Omental fat pad (tissue), 4 donors: ENCODE data around the gene MECR. TPM values are rescaled to one million over a fixed set of nuclear protein-coding genes. Genes with fewer than 3 reads are reported as not detected.

ENCODE experiments used
- ATAC-seq: fragments of 150-250 bp; one replicate; pipeline ENCODE4 v1.9.1; 2016; ENCODE audit warnings: mild to moderate bottlenecking, moderate library complexity; ENCODE audit not compliant: low FRiP score
- DNase-seq: peaks from one replicate; pipeline ENCODE4 v3.0.0-alpha.2; 2019; ENCODE audit warnings: low spot score
- total RNA-seq, 4 donors: library from RNA; depleted of rRNA; stranded (reverse); fragments of >200 nt; gene quantifications; one replicate each; pipeline ENCODE4 v1.1.0, GENCODE V29; 2016
- TF ChIP-seq, protein P1 (sequence below), 3 donors: fragments of 450-650 bp; IDR thresholded peaks; one replicate each; pipeline ENCODE4 v1.5.1; 2016 to 2017; ENCODE audit warnings: antibody characterized with exemption in 3 of 3, mild to moderate bottlenecking in 3 of 3, moderate library complexity in 2 of 3

The MECR gene
- total RNA-seq, 4 donors from 2014 or later: 18.0 to 29.4 (median 20.8) TPM

DNA sequence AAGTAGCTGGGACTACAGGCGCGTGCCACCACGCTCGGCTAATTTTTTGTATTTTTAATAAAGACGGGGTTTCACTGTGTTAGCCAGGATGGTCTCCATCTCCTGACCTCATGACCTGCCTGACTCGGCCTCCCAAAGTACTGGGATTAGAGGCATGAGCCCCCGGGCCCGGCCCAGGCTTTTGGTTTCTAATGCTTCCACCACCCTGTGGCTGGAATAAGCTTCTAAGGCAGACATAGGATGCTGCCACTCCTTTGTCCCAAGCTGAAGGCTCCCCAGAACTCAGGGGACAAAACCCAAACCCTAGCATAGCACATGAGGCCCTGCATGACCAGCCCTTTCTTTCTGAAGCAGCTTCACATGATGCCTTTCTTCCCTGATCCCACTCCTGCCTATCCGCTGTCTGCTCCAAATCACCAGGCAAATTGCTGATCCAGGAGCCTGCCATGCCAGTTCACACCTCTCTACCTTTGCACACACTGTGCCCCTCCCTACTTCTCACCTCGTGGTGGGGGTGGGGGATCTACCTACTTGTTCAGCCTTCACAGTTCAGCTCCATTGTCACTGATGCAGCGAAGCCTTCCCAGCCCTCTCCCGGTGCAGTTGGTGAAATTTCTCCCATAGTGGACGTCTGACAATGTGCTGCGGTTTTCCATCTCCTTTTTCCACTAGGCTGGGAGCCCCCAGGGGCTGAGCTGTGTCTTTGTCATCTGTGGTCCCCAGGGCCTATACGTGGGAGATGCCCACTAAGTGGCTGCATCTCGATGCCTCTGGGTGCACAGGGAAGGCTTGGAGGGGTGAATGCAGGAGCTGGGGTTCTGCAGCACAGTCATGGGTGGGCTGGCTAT is 12.5 kb upstream of the MECR start:
- DNase-seq (no peak), ATAC-seq (no peak)
- TF ChIP-seq, protein P1, sequence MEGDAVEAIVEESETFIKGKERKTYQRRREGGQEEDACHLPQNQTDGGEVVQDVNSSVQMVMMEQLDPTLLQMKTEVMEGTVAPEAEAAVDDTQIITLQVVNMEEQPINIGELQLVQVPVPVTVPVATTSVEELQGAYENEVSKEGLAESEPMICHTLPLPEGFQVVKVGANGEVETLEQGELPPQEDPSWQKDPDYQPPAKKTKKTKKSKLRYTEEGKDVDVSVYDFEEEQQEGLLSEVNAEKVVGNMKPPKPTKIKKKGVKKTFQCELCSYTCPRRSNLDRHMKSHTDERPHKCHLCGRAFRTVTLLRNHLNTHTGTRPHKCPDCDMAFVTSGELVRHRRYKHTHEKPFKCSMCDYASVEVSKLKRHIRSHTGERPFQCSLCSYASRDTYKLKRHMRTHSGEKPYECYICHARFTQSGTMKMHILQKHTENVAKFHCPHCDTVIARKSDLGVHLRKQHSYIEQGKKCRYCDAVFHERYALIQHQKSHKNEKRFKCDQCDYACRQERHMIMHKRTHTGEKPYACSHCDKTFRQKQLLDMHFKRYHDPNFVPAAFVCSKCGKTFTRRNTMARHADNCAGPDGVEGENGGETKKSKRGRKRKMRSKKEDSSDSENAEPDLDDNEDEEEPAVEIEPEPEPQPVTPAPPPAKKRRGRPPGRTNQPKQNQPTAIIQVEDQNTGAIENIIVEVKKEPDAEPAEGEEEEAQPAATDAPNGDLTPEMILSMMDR (IDR thresholded peaks at IDR 0.05): no peak

DNA sequence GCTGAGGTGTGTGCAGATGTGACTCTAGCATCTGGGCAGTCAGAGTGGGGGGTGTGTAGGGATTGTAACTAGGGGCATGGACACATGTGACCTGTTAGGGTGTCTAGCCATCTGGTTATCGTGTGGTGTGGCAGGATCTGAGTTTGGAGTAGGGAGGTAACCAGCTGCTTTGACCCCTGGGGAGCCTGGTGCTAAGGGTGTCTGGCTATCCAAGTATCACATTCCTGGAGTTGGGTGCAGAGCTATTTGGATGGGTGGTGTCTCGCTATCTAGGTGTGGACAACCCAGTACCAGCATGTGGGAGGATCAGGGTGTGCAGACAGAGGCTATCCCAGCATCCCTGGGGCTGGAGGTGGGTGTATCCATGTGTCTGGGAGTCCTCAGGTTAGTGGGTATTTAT is 10.3 kb upstream of the MECR start:
- TF ChIP-seq, protein P1 (IDR thresholded peaks at IDR 0.05): no peak
- ATAC-seq (no peak), DNase-seq (no peak)

DNA sequence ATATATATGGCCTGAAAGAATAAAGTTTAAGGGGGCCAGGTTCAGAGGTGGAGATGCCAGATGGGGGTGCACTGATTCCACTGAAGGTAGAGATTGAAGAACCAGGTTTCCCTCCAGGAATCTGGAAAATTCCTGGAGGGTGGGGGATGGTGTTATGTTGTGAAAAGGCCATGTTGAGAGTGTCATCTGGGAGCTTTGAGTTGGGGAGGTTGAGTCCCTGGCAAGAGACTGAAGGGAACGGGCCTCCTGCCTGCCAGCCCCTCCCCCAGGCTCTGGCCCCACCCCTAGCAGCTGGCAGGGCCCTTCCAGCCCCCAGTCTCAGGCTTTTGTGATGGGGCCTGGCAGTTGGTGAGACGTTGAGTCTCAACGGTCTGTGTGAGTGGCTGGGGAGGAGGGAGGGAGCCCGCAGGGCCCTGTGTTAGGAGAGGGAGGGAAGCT is 9.7 kb upstream of the MECR start:
- ATAC-seq: no peak
- TF ChIP-seq, protein P1 (IDR thresholded peaks at IDR 0.05): no peak
- DNase-seq: no peak

DNA sequence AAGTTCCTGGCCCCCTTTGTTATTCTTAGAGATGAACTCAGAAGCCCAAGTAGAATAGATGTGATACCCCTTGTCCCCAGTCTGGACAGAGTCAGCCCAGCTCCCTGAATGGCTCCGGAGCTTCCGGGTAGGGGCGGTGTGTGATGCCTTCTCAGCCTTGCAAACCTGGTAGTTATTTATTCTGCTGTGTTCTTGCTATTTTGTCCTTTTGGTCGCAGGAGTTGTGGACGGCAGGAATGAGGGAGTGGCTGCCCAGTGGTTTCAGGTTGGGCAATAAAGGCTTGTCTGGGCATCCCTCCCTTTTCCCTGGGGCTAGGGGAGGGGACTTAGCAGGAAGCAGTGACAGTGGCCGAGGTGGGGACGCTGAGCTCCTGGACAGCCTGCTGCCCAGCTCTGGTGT is 8.4 kb upstream of the MECR start:
- no peak for DNase-seq
- TF ChIP-seq, protein P1 (IDR thresholded peaks at IDR 0.05): no peak
- ATAC-seq: no peak

DNA sequence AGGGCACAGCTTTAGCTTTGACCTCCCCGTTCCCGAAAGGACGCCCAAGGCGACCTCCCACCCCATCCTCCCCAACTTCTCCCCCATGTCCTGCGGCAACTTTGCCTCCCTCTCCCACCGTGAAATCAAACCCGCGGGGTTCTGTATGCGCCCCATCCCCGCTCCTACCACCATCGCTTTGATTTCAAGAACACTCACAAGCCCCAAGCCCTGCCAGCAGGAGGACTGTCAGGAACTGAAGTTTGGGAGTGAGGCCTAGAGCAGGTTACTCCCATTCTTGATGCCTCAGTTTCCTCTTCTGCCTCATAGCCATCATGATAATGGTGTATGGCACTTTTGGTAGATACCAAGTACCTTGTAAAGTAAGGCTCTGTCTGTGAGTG is 7.9 kb upstream of the MECR start:
- no peak for ATAC-seq
- DNase-seq: no peak
- TF ChIP-seq, protein P1 (IDR thresholded peaks at IDR 0.05): no peak

DNA sequence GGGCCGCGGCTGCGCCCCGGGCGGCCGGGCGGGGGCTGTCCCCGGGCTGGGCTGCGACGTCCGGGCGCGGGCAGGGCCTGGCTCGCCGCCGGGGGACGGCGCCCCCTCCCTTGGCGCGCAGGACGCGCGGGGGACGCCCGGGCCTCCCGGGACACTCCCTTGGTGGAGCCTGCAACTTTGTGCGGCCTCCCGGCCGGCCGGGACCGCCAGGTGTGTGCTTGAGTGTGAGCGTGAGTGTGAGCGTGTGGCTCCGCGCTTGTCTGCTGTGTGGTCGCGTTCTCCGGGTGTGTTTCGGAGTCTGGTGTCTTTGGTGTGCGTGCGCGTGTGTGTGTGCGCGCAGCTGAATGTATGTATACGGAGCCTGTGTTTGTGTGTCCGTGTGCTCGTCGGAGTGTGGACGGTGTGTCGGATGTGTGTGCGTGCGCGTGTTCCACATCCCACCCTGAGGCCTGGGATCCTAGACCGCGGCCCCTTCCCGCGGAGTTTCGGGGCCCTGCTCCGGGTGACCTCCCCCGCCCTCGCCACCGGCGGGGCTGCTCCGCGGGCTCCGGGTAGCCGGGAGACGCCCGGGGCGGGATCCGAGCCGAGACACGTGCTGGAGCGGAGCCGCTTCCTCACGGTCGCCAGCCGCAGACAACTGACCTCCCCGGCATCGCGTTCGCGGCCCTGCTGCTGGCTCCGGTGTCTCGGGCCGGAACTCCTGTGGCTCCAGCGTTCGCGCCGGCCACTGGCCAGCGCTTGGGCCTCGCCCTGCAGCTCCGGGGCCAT is 7.3 kb upstream of the MECR start:
- TF ChIP-seq, protein P1 (IDR thresholded peaks at IDR 0.05): no peak
- DNase-seq (no peak), ATAC-seq (peak; percentile 20)
